Measurements from ENCODE around the gene POMZP3.
"Not testable (repeated sequence)": the region's sequence is repeated elsewhere in the genome, so short reads cannot be mapped to it uniquely, and the experiment has no call there.

The POMZP3 gene

GRCh38 chr7:76609864-76610263 is 17.2 kb downstream of the POMZP3 start:
- no CpG with 5 or more reads among the region's 10 CpGs for WGBS, 2 experiments (ENCODE audit: insufficient coverage in 2 of 2)
- not testable (repeated sequence) for H3K4me3 ChIP-seq (ENCODE audit: extremely low read depth, insufficient read depth, low read length, poor library complexity, severe bottlenecking); H3K36me3 ChIP-seq (ENCODE audit: control insufficient read depth, insufficient read depth, low read length); H3K27ac ChIP-seq (ENCODE audit: low read depth, low read length, severe bottlenecking); H3K4me1 ChIP-seq (ENCODE audit: control insufficient read depth, insufficient read depth, low read length, poor library complexity, severe bottlenecking); H3K9me3 ChIP-seq (ENCODE audit: control insufficient read depth, low read length)

- H3K4me3 ChIP-seq (ENCODE audit: extremely low read depth, insufficient read depth, low read length, poor library complexity, severe bottlenecking); H3K36me3 ChIP-seq (ENCODE audit: control insufficient read depth, insufficient read depth, low read length); H3K4me1 ChIP-seq (ENCODE audit: control insufficient read depth, insufficient read depth, low read length, poor library complexity, severe bottlenecking); H3K9me3 ChIP-seq (ENCODE audit: control insufficient read depth, low read length); H3K27ac ChIP-seq (ENCODE audit: low read depth, low read length, severe bottlenecking): not testable (repeated sequence)
- WGBS, 2 experiments (ENCODE audit: insufficient coverage in 2 of 2) = 88 to 96% methylated on average over 3 to 4 of the region's 7 CpGs
Observed at GRCh38 chr7:76608469-76608868, 18.6 kb downstream of the POMZP3 start.

GRCh38 chr7:76606027-76606426 is 21.1 kb downstream of the POMZP3 start:
- not testable (repeated sequence) for H3K36me3 ChIP-seq (ENCODE audit: control insufficient read depth, insufficient read depth, low read length); H3K27ac ChIP-seq (ENCODE audit: low read depth, low read length, severe bottlenecking); H3K4me1 ChIP-seq (ENCODE audit: control insufficient read depth, insufficient read depth, low read length, poor library complexity, severe bottlenecking); H3K4me3 ChIP-seq (ENCODE audit: extremely low read depth, insufficient read depth, low read length, poor library complexity, severe bottlenecking); H3K9me3 ChIP-seq (ENCODE audit: control insufficient read depth, low read length)
- 33 to 60% methylated on average over 1 to 2 of the region's 6 CpGs for WGBS, 2 experiments (ENCODE audit: insufficient coverage in 2 of 2)

- not testable (repeated sequence) for H3K27ac ChIP-seq (ENCODE audit: low read depth, low read length, severe bottlenecking); H3K4me1 ChIP-seq (ENCODE audit: control insufficient read depth, insufficient read depth, low read length, poor library complexity, severe bottlenecking); H3K9me3 ChIP-seq (ENCODE audit: control insufficient read depth, low read length); H3K4me3 ChIP-seq (ENCODE audit: extremely low read depth, insufficient read depth, low read length, poor library complexity, severe bottlenecking); H3K36me3 ChIP-seq (ENCODE audit: control insufficient read depth, insufficient read depth, low read length)
- WGBS, 2 experiments (ENCODE audit: insufficient coverage in 2 of 2) = no CpG with 5 or more reads among the region's 3 CpGs
Observed at GRCh38 chr7:76600650-76601049, 26.4 kb downstream of the POMZP3 start.

DNA sequence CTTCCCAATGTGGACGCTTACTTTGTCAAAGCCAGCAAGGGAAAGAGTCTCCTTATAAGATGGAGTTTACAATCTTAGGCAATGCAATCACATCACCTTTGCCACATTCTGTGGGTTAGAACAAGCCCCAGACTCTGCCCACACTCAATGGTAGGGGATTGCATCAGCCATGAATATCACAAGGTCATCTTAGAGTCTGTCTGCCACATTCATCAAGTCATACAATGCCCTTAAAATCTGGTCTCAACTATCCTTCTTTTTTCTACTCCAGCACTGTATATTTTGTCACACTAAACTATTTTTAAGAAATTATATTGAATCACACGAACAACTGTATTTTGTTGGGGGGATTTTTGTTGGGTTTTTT is 27.0 kb downstream of the POMZP3 start:
- H3K9me3 ChIP-seq (ENCODE audit: control insufficient read depth, low read length); H3K36me3 ChIP-seq (ENCODE audit: control insufficient read depth, insufficient read depth, low read length); H3K4me3 ChIP-seq (ENCODE audit: extremely low read depth, insufficient read depth, low read length, poor library complexity, severe bottlenecking); H3K4me1 ChIP-seq (ENCODE audit: control insufficient read depth, insufficient read depth, low read length, poor library complexity, severe bottlenecking); H3K27ac ChIP-seq (ENCODE audit: low read depth, low read length, severe bottlenecking): not testable (repeated sequence)
- no CpG with 5 or more reads among the region's 2 CpGs for WGBS, 2 experiments (ENCODE audit: insufficient coverage in 2 of 2)

DNA sequence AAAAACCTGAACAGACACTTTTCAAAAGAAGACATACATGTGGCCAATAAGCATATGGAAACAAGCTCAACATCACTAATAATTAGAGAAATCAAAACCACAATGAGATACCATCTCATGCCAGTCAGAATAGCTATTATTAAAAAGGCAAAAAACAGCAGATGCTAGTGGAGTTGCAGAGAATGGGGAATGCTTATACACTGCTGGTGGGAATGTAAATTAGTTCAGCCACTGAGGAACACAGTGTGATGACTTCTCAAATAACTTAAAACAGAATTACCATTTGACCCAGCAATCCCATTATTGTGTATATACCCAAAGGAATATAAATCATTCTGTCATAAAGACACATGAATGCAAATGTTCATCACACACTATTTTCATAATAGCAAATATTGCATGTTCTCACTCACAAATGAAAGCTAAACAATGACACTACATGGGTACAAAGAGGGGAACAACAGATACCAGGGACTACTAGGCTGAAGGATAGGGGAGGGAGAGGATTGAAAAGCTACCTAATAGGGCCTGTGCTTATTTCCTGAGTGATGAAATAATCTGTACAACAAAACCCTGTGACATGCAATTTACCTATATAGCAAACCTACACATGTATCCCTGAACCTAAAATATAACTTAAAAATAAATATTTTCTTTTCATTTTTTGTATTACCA is 28.4 kb downstream of the POMZP3 start:
- H3K9me3 ChIP-seq (ENCODE audit: control insufficient read depth, low read length); H3K4me1 ChIP-seq (ENCODE audit: control insufficient read depth, insufficient read depth, low read length, poor library complexity, severe bottlenecking); H3K27ac ChIP-seq (ENCODE audit: low read depth, low read length, severe bottlenecking); H3K36me3 ChIP-seq (ENCODE audit: control insufficient read depth, insufficient read depth, low read length); H3K4me3 ChIP-seq (ENCODE audit: extremely low read depth, insufficient read depth, low read length, poor library complexity, severe bottlenecking): not testable (repeated sequence)

- H3K4me1 ChIP-seq (ENCODE audit: control insufficient read depth, insufficient read depth, low read length, poor library complexity, severe bottlenecking); H3K4me3 ChIP-seq (ENCODE audit: extremely low read depth, insufficient read depth, low read length, poor library complexity, severe bottlenecking); H3K27ac ChIP-seq (ENCODE audit: low read depth, low read length, severe bottlenecking); H3K36me3 ChIP-seq (ENCODE audit: control insufficient read depth, insufficient read depth, low read length); H3K9me3 ChIP-seq (ENCODE audit: control insufficient read depth, low read length): not testable (repeated sequence)
- no CpG with 5 or more reads among the region's 1 CpG for whole genome bisulfite sequencing, 2 experiments (ENCODE audit: insufficient coverage in 2 of 2)
Observed at GRCh38 chr7:76597288-76597687, 29.8 kb downstream of the POMZP3 start.

DNA sequence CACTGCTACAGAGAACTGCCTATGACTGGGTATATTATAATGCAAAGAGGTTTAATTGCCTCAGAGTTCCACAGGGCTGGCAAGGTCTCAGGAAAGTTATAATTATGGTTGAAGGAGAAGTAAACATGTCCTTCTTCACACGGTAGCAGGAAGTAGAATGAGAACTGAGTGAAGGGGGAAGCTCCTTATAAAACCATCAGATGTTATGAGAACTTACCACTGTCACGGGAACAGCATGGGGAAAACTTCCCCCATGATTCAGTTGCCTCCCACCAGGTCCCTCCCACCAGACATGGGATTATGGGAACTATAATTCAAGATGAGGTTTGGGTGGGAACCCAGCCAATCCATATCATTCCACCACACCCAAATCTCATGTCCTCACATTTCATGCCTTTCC is 34.4 kb downstream of the POMZP3 start:
- not testable (repeated sequence) for H3K4me1 ChIP-seq (ENCODE audit: control insufficient read depth, insufficient read depth, low read length, poor library complexity, severe bottlenecking); H3K27ac ChIP-seq (ENCODE audit: low read depth, low read length, severe bottlenecking); H3K9me3 ChIP-seq (ENCODE audit: control insufficient read depth, low read length); H3K4me3 ChIP-seq (ENCODE audit: extremely low read depth, insufficient read depth, low read length, poor library complexity, severe bottlenecking); H3K36me3 ChIP-seq (ENCODE audit: control insufficient read depth, insufficient read depth, low read length)
- WGBS, 2 experiments (ENCODE audit: insufficient coverage in 2 of 2) = no CpG with 5 or more reads among the region's 2 CpGs

- not testable (repeated sequence) for H3K27ac ChIP-seq (ENCODE audit: low read depth, low read length, severe bottlenecking); H3K9me3 ChIP-seq (ENCODE audit: control insufficient read depth, low read length); H3K4me3 ChIP-seq (ENCODE audit: extremely low read depth, insufficient read depth, low read length, poor library complexity, severe bottlenecking); H3K36me3 ChIP-seq (ENCODE audit: control insufficient read depth, insufficient read depth, low read length); H3K4me1 ChIP-seq (ENCODE audit: control insufficient read depth, insufficient read depth, low read length, poor library complexity, severe bottlenecking)
- 100% methylated on average over 1 of the region's 2 CpGs; no CpG with 5 or more reads in 1 of the 2 experiments for WGBS, 2 experiments (ENCODE audit: insufficient coverage in 2 of 2)
Observed at GRCh38 chr7:76591602-76592304, 35.3 kb downstream of the POMZP3 start.

DNA sequence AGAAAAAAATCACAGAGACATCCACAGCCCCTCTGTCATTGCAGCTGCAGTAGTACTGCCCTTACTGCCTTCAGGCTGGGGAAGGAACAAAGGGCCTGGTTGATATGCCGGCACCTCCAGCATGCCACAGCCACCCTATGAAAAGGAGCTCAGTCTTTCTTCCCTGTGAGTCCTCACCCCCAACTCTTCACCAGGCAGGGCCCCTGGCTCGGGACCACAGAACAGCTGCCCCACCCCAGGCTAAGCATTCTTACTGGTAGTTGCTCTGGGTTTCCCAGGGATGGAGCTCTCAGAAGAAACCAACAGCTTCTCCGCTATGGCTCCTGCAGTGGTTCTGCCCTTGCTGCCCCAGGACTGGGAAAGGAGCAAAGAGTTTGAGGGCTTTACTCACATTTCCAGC is 36.0 kb downstream of the POMZP3 start:
- H3K4me1 ChIP-seq (ENCODE audit: control insufficient read depth, insufficient read depth, low read length, poor library complexity, severe bottlenecking); H3K27ac ChIP-seq (ENCODE audit: low read depth, low read length, severe bottlenecking); H3K9me3 ChIP-seq (ENCODE audit: control insufficient read depth, low read length); H3K4me3 ChIP-seq (ENCODE audit: extremely low read depth, insufficient read depth, low read length, poor library complexity, severe bottlenecking); H3K36me3 ChIP-seq (ENCODE audit: control insufficient read depth, insufficient read depth, low read length): not testable (repeated sequence)
- no CpG with 5 or more reads among the region's 3 CpGs for WGBS, 2 experiments (ENCODE audit: insufficient coverage in 2 of 2)

- no CpG with 5 or more reads among the region's 1 CpG for WGBS, 2 experiments (ENCODE audit: insufficient coverage in 2 of 2)
- not testable (repeated sequence) for H3K27ac ChIP-seq (ENCODE audit: low read depth, low read length, severe bottlenecking); H3K9me3 ChIP-seq (ENCODE audit: control insufficient read depth, low read length); H3K4me3 ChIP-seq (ENCODE audit: extremely low read depth, insufficient read depth, low read length, poor library complexity, severe bottlenecking); H3K4me1 ChIP-seq (ENCODE audit: control insufficient read depth, insufficient read depth, low read length, poor library complexity, severe bottlenecking); H3K36me3 ChIP-seq (ENCODE audit: control insufficient read depth, insufficient read depth, low read length)
Observed at GRCh38 chr7:76588586-76588985, 38.5 kb downstream of the POMZP3 start.

All from mesodermal cell (in vitro differentiated cells).